ENCODE data around the gene GNG11. TPM values are rescaled to one million over a fixed set of nuclear protein-coding genes. Genes with fewer than 3 reads are reported as not detected.

GNG11 gene
- total RNA-seq, 1 donor from 2014 or later = 652 TPM

DNA sequence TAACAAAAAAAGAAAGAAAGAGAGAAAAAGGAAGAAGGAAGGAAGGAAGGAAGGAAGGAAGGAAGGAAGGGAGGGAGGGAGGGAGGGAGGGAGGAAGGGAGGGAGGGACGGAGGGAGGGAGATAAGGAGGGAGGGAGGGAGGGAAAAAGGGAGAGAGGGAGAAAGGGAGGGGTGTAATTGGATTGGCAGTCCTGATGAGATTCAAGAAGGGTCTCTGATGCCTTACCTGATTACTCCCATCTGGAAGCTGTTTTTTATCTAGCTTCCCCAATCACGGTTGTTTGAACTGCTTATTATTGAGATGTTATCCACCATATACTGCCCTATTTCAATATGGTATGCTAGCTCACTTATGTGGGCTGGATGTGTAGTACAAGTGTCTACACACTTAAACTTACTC is 27.3 kb downstream of the GNG11 start:
- no peak for DNase-seq

DNA sequence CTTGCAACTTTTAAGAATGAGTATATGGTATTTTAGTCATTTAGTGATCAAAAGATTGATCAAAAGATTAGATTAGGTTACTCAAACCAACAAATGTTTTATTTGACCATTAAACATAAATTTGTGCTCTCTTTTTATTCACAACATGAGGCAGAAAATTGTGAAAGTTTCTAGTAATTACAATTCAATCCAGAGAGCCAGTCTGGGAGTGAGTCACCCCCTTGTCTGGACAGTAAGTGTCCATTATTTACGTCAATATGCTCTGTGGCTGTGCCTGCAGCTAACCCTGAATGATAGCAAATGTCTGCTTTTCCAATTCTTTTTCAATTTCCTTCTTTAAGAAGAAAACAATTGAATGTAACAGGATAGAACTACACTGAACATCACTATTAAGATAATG is 27.9 kb downstream of the GNG11 start:
- DNase-seq = peak; percentile 80

DNA sequence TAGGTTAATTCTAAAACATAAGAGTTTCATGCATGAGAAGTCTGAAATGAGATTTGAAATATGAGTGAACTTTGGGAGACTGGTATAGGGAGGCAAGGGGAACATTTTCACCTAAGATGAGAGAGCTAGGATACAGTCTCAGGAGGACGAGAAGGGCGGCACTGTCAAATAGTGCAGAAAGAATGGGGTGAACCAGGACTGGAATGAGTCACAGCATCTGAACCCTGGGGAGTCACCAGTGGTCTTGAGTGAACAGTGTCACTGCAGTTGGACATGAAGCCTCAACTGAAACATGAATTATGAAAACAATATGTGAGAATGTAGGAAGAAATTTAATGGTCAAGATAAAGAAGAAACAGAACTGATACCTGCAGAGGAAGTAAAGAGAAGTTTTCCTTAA is 33.8 kb downstream of the GNG11 start:
- no peak for DNase-seq

DNA sequence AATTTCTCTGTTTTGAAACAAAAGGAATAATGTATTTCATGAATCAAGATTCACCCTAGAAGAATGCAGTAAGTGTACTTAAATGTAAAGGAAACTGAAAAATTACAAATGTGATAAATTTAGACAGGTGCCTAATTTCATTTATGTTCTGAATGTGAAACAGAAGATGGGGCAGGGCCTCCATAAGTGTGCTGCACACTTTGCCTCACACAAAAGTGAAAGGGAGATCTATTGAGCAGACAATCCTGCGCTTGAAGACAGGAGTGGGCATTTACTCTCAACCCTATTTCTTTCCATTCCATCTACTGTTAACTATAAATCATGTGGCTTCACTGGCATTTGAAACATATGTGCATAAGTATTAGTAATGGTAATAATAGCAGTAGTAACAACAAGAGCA is 36.2 kb downstream of the GNG11 start:
- no peak for DNase-seq

DNA sequence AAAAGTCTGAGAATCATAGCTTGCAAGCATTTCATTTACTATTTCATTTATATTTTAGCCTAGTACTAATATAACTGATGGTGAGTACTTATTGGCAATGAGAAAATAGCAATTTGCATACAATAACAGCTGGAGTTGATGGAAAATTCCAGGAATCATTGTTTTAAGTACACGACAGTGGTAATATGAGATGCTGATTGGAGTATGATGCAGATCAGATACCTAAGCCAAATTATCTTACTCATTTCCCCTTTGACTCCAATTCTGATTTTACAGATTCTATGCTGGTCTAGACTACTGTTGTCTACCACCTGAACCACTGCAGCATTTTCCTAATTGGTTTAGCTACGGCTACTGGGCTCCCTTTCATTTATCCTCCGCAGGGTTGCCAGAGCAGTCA is 36.7 kb downstream of the GNG11 start:
- DNase-seq = peak; percentile 86

DNA sequence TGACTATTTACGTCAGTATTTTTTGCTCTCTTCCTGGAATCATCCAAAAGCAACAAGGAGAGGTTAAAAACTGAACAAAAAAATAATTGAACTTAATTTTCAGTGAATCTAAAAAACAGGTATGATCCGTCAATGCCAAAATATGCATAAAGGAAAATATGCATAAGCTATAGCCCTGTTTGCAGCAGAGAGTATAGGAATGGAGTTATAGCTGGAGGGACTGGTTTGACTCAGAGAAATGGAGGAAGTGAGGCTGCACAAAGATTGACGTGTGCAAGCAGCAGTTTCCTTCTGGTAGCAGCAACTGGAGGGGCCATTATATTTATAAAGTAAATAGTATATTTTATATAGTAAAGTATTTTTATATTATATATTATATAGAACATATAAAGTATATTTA is 37.1 kb downstream of the GNG11 start:
- DNase-seq = peak; percentile 69

DNA sequence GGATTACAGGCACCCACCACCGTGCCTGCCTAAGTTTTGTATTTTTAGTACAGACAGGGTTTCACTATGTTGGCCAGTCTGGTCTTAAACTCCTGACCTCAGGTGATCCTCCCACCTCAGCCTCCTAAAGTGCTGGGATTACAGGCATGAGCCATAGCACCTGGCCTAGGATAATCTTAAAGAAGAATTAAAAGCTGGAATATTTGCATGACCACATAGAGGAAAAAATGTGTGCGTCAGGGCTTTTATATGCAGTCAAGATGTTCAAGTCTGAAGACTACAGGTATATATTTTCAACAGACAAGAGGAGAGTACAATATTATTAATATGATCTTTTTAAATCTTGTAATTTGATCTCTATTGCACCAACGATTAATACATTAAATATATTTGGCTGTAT is 39.5 kb downstream of the GNG11 start:
- DNase-seq = no peak

DNA sequence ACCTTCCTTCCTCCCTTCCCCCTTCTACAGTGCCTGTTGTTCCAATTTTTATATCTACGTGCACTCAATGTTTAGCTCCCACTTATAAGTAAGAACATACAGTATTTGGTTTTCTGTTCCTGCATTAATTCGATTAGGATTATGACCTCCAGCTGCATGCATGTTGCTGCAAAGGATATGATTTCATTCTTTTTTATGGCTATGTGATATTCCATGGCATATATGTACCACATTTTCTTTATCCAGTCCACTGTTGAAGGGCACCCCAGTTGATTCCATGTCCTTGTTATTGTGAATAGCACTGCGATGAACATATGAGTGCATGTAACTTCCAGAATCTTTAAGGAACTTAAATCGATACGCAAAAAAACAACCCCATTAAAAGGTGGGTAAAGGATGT is 42.7 kb downstream of the GNG11 start:
- DNase-seq = no peak

DNA sequence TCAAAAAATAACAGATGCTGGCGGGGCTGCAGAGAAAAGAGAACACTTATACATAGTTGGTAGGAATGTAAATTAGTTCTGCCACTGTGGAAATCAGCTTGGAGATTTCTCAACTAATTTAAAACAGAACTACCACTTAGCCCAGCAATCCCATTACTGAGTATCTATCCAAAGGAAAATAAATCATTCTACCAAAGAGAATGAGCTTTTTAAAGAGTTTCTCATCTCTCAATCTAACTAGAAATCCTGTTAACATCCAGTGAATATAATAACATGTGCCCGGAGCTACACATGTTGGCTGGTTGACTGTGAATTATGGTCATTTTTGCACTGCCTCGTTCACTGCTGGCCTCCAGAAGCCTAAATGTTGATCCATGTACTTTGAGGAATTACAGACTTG is 43.3 kb downstream of the GNG11 start:
- no peak for DNase-seq

DNA sequence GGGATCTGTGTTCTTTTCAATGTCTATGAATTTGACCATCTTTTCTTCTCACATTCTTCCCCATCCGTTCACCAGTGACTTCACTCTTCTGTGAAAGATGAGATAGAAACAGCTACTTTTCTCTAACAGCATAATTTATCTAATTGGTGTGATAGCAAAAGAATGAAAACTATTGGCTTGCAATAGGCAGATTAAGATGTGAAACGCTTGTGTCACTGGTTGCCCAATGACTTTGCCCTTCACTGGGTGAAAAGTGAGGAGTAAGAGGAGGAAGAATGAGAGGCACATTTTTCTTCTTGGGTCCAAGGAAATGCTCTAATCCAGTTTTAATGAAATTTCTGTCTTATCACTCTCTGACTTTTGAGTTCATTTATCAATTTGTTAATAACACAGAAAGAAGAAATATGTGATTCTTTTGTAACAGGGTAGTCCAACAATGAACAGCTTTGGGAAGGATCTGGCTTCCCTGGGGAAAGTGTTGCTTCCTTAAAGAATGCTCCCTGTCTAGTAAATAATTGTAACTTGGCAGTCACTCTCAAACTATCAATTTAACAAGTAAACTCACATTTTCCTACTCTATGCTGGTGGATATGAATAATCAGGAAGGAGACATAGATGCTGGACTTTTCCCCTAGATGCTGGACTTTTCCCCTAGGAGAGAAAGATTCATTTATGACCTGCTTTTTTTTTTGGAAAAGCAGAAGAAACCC is 47.5 kb downstream of the GNG11 start:
- peak; percentile 29 for DNase-seq

DNA sequence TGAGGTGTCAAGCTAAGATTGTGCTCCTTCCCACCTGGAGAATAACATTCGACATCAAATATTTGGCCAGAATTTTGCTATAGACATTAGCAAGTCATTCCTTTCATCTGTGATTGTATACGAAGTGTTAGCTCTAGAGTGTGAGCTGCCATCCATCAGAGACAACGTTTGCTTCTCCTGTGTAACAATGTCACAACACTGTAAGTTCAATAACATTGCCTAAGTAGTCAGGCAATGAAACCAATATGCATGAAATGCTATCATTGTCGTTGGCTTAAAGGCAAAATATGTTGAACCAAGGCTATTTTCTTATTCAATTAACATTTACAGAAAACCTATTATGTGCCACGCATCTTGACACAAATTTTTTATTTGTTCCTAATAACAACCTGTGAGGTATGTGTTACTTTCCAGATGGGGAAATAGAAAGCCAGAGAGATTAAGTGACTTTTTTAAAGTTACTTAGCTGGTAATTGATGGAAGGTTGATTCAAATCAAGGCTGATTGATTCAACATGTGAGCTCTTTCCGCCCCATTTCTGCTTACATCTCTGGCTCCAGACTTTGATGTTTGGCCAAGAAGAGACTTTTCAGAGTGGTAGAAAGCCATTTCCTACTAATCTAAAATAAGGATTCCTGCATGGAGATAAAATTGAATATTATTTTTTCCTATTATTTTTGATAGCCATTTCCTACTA is 50.6 kb downstream of the GNG11 start:
- no peak for DNase-seq

DNA sequence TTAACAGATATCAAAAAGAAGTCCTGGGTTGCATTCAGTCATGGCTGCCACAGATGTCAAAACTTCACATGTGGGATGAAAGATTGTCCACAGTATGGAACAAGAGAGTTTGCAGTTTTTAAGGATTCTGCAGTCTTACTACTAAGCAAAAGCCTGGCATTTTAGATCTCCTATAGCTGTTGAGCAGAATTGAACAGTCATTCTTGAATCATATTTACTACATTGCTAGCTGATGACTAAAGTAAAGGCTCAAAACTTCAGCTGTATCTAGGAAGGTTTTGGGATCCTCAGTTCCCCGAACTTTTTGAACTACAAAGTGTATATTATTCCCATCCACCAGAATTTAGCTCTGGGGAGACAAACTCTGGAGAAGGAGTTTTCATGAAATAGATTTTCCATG is 51.6 kb downstream of the GNG11 start:
- DNase-seq = no peak

DNA sequence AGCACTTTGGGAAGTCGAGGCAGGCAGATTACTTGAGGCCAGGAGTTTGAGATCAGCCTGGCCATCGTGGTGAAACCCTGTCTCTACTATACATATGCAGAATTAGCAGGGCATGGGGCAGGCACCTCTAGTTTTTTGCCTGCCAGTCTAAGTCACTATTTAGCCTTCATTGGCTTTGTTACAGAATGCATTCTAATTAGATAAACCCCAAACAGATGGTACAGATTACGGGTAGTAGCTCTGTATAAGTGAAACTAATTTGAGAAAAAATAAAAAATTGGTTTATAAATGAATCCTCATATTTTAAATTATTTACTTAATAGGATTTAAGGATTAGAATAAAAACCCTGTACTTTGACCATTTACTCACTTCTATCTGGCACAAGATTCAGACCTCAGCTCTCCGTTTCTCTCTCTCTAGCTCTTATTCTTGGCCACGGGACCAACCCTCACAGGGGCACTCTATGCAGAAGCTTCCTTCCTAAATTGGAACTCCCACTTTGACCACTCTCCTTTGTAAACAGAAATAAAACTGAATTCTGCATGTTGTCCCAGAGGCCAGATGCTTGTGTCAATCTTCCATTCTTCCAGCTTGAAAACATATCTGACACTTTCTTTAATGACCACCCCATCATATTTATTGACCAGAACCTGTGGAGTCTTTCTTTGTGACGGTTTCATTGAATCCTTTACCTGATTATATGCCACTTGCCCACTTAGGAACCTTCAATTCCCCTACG is 55.8 kb downstream of the GNG11 start:
- no peak for DNase-seq

Other genes starting within 250 kb of the GNG11 start
- 112 and 152 TPM in 2 replicates for gene TFPI2, start 31.0 kb upstream of the GNG11 start, total RNA-seq
- not detected in 2 replicates for gene GNGT1, start 15.2 kb upstream of the GNG11 start, total RNA-seq
- 38.6 and 64.3 TPM in 2 replicates for gene BET1, start 82.6 kb downstream of the GNG11 start, total RNA-seq

All from dermis blood vessel endothelial cell (primary cell).